GM21528 (cell line): ENCODE data around the gene OR10D3.
"Not testable (repeated sequence)": the region's sequence is repeated elsewhere in the genome, so short reads cannot be mapped to it uniquely, and the experiment has no call there.

Experiments used
- ATAC-seq: cut with Tn5 transposase; IDR thresholded peaks from one replicate; pipeline ENCODE4 v1.9.1; 2021; ENCODE audit warnings: mild to moderate bottlenecking, moderate library complexity; ENCODE audit not compliant: unreplicated experiment, low FRiP score

The OR10D3 gene

GRCh38 chr11:124194293-124195188 lies 11.4 kb downstream of the OR10D3 start:
- ATAC-seq, result no peak

- ATAC-seq, result peak; percentile 79
These were observed 12.1 kb downstream of the OR10D3 start for GRCh38 chr11:124195189-124195734.

- no peak for ATAC-seq
These were observed 14.9 kb downstream of the OR10D3 start for GRCh38 chr11:124197999-124198398.

GRCh38 chr11:124198897-124199296 lies 15.8 kb downstream of the OR10D3 start:
- no peak for ATAC-seq

GRCh38 chr11:124199702-124200101 lies 16.6 kb downstream of the OR10D3 start:
- no peak for ATAC-seq

- no peak for ATAC-seq
These were observed 17.5 kb downstream of the OR10D3 start for GRCh38 chr11:124200671-124201070.

GRCh38 chr11:124202951-124203350 lies 19.8 kb downstream of the OR10D3 start:
- ATAC-seq, result no peak

GRCh38 chr11:124204008-124204407 lies 20.9 kb downstream of the OR10D3 start:
- ATAC-seq, result no peak

- ATAC-seq, result no peak
These were observed 24.1 kb downstream of the OR10D3 start for GRCh38 chr11:124207102-124207792.

- no peak for ATAC-seq
These were observed 26.7 kb downstream of the OR10D3 start for GRCh38 chr11:124209824-124210357.

- ATAC-seq, result no peak
These were observed 27.3 kb downstream of the OR10D3 start for GRCh38 chr11:124210421-124210820.

- no peak for ATAC-seq
These were observed 28.2 kb downstream of the OR10D3 start for GRCh38 chr11:124211321-124211720.

- ATAC-seq, result no peak
These were observed 30.9 kb downstream of the OR10D3 start for GRCh38 chr11:124214027-124214426.

- ATAC-seq, result no peak
These were observed 36.0 kb downstream of the OR10D3 start for GRCh38 chr11:124219126-124219525.

- no peak for ATAC-seq
These were observed 39.3 kb downstream of the OR10D3 start for GRCh38 chr11:124222407-124222806.

GRCh38 chr11:124224618-124225423 lies 41.7 kb downstream of the OR10D3 start:
- not testable (repeated sequence) for ATAC-seq

- ATAC-seq, result no peak
These were observed 42.3 kb downstream of the OR10D3 start for GRCh38 chr11:124225471-124225870.

- ATAC-seq, result no peak
These were observed 50.2 kb downstream of the OR10D3 start for GRCh38 chr11:124233376-124233775.
